Measurements from ENCODE around the gene TNS1. TPM values are rescaled to one million over a fixed set of nuclear protein-coding genes. Genes with fewer than 3 reads are reported as not detected.

Gene TNS1
- total RNA-seq, 6 experiments from 2014 or later = 113 to 139 (median 126) TPM

DNA sequence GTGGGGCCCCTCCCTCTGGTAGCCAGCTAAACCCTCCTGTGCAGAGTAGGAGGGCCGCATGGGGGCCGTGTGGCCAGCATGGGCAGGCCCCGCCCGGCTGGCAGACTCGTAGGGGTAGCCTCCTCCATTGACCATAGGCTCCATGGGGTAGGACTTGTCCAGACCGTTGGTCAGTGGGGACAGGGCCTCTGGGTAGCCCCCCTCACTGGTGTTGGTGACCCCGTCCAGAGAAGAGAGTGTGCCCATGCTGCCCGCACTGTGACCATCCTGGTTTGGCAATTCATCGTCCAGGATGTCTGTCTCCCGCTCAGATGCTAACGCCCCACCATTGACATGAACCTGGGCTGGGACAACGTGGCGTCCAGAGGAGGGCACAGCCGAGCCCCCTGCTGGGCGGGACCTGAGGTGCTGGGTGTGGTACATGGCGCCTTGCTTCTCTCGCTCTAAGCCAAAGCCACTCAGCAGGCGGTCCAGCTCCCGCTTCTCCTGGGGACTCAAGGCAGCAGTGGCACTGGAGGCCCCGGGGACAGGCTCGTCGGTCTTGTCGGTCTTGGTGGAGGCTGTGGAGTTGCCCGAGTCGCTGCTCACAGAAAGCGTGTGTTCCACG, 154.3 kb downstream of the TNS1 start:
- no peak overlapping the region for H3K4me3 Mint-ChIP-seq
- peaks cover 9% of the 10 kb centered on the region for H3K27me3 Mint-ChIP-seq (ENCODE audit: insufficient read depth)
- H3K9me3 Mint-ChIP-seq = no peaks in the 10 kb centered on the region
- no peak overlapping the region; the same call in 1 of the 2 replicates for H3K27ac Mint-ChIP-seq
- H3K4me1 Mint-ChIP-seq (ENCODE audit: low read depth) = peaks cover 49% of the 10 kb centered on the region
- TF ChIP-seq, protein P1, sequence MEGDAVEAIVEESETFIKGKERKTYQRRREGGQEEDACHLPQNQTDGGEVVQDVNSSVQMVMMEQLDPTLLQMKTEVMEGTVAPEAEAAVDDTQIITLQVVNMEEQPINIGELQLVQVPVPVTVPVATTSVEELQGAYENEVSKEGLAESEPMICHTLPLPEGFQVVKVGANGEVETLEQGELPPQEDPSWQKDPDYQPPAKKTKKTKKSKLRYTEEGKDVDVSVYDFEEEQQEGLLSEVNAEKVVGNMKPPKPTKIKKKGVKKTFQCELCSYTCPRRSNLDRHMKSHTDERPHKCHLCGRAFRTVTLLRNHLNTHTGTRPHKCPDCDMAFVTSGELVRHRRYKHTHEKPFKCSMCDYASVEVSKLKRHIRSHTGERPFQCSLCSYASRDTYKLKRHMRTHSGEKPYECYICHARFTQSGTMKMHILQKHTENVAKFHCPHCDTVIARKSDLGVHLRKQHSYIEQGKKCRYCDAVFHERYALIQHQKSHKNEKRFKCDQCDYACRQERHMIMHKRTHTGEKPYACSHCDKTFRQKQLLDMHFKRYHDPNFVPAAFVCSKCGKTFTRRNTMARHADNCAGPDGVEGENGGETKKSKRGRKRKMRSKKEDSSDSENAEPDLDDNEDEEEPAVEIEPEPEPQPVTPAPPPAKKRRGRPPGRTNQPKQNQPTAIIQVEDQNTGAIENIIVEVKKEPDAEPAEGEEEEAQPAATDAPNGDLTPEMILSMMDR (IDR thresholded peaks at IDR 0.05) = no peak; the same call in 1 of the 2 replicates
- H3K36me3 Mint-ChIP-seq (ENCODE audit: low read depth) = peaks cover 26% of the 10 kb centered on the region
- no peak for DNase-seq

GRCh38 chr2:217847552-217848350, 155.0 kb downstream of the TNS1 start:
- DNase-seq = no peak
- TF ChIP-seq, protein P1 (IDR thresholded peaks at IDR 0.05) = no peak
- Mint-ChIP-seq H3K27me3 (ENCODE audit: insufficient read depth) (peaks cover 9% of the 10 kb centered on the region), H3K9me3 (no peaks in the 10 kb centered on the region), H3K4me1 (ENCODE audit: low read depth) (peaks cover 42% of the 10 kb centered on the region), H3K27ac (no peak overlapping the region), H3K4me3 (no peak overlapping the region), H3K36me3 (ENCODE audit: low read depth) (peaks cover 21% of the 10 kb centered on the region)

GRCh38 chr2:217847115-217847514, 155.7 kb downstream of the TNS1 start:
- Mint-ChIP-seq H3K9me3 (no peaks in the 10 kb centered on the region), H3K27ac (no peak overlapping the region), H3K36me3 (ENCODE audit: low read depth) (peaks cover 17% of the 10 kb centered on the region), H3K4me1 (ENCODE audit: low read depth) (peaks cover 35% of the 10 kb centered on the region), H3K4me3 (no peak overlapping the region), H3K27me3 (ENCODE audit: insufficient read depth) (peaks cover 9% of the 10 kb centered on the region)
- TF ChIP-seq, protein P1 (IDR thresholded peaks at IDR 0.05) = no peak
- DNase-seq = no peak

DNA sequence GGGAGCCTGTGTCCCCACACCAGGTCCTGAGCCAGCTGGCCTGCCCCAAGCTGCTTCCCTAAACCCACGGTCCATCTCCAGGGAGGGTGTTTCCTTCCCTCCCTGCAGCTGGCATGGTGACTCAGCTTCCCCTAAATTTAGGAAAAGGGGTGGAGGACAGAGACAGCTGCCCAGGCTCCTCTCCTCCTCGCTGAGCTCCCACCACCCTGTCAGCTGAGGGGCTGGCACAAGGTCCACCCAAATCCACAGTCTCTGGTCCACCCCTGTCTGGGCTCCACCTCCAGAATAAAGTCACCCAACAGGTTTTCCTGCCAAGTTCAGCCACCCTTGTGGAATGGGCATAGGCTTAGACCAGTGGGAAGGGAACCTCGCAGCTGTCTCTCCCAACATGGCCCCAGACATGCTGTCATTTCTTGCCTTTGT, 156.5 kb downstream of the TNS1 start:
- TF ChIP-seq, protein P1 (IDR thresholded peaks at IDR 0.05) = no peak
- no peak for DNase-seq
- Mint-ChIP-seq H3K27ac (no peak overlapping the region), H3K27me3 (ENCODE audit: insufficient read depth) (peaks cover 6% of the 10 kb centered on the region), H3K4me1 (ENCODE audit: low read depth) (peaks cover 28% of the 10 kb centered on the region), H3K36me3 (ENCODE audit: low read depth) (peaks cover 17% of the 10 kb centered on the region), H3K9me3 (no peaks in the 10 kb centered on the region), H3K4me3 (no peak overlapping the region)

- Mint-ChIP-seq H3K4me3 (no peak overlapping the region), H3K27me3 (ENCODE audit: insufficient read depth) (peaks cover under 1% of the 10 kb centered on the region)
- TF ChIP-seq, protein P1 (IDR thresholded peaks at IDR 0.05) = no peak
Measured at GRCh38 chr2:217845301-217845700, 157.5 kb downstream of the TNS1 start.

More at GRCh38 chr2:217845301-217845700, 157.5 kb downstream of the TNS1 start:
- Mint-ChIP-seq H3K9me3 (no peaks in the 10 kb centered on the region), H3K36me3 (ENCODE audit: low read depth) (peaks cover 17% of the 10 kb centered on the region), H3K27ac (no peak overlapping the region), H3K4me1 (ENCODE audit: low read depth) (peaks cover 17% of the 10 kb centered on the region)
- no peak for DNase-seq

Measured in HFFc6 (cell line).